GM12878 (cell line): ENCODE measurements around the gene RORC. TPM values are rescaled to one million over a fixed set of nuclear protein-coding genes. Genes with fewer than 3 reads are reported as not detected.

ENCODE experiments used
- EED ChIP-seq: sonication (generic); IDR thresholded peaks from 2 replicates; pipeline ENCODE4 v1.6.1; 2016; ENCODE audit warnings: antibody characterized with exemption, low read depth
- FOXM1 ChIP-seq: IDR thresholded peaks from 2 replicates; pipeline ENCODE4 v1.6.1; 2012; ENCODE audit warnings: low read depth, mild to moderate bottlenecking, inconsistent platforms, low read length, moderate library complexity
- GABPA ChIP-seq: IDR thresholded peaks from 2 replicates; pipeline ENCODE4 v1.6.1; 2014; ENCODE audit warnings: antibody characterized with exemption, low read depth, mild to moderate bottlenecking, inconsistent platforms
- ZNF592 ChIP-seq: fragments of 450-650 bp; IDR thresholded peaks from 2 replicates; pipeline ENCODE4 v1.6.1; 2017; ENCODE audit warnings: mild to moderate bottlenecking, moderate library complexity
- polyA plus RNA-seq, 11 experiments: library from polyadenylated mRNA; depleted of rRNA in 4 of 11; unstranded in 6 of 11; stranded (reverse) in 5 of 11; fragments of >200 nt; fragmentation: Nextera tagmentation in 4 of 11; fragmentation: Illumina TruSeq in 1 of 11; extraction: Ambion mirVana in 4 of 11; extraction: Trizol in 1 of 11; gene quantifications; 1 replicate in 1 of 11; 2 replicates in 10 of 11; pipeline versions ENCODE4 v1.2.1 to v1.2.3, GENCODE V29; 2011 to 2016; ENCODE audit warnings: inconsistent platforms in 2 of 11, missing spikeins in 2 of 11, low read depth in 1 of 11
- total RNA-seq, 4 experiments: library from RNA; depleted of rRNA in 3 of 4; stranded (reverse); fragments of >200 nt in 3 of 4; fragmentation: Illumina TruSeq in 1 of 4; extraction: Trizol in 1 of 4; gene quantifications; 2 replicates each; pipeline versions ENCODE4 v1.2.1 to v1.2.3, GENCODE V29; 2013 to 2021
- TF ChIP-seq, protein P1 (sequence below): IDR thresholded peaks from 2 replicates; pipeline ENCODE4 v1.6.1; 2012; ENCODE audit warnings: improper control_type of control experiment, low read depth, low read length; ENCODE audit not compliant: insufficient replicate concordance
- TF ChIP-seq, protein P2 (sequence below): fragments of 450-650 bp; IDR thresholded peaks from 2 replicates; pipeline ENCODE4 v1.6.1; 2017; ENCODE audit warnings: low read depth, mild to moderate bottlenecking, moderate library complexity

The RORC gene
- total and polyA plus RNA-seq, 10 of the 15 experiments (the other 5 are each of a cell fraction or from before 2014, with no cell fraction given), result not detected

GRCh38 chr1:151798571-151798970 lies 33.0 kb downstream of the RORC start (continued):
- TF ChIP-seq, protein P1, sequence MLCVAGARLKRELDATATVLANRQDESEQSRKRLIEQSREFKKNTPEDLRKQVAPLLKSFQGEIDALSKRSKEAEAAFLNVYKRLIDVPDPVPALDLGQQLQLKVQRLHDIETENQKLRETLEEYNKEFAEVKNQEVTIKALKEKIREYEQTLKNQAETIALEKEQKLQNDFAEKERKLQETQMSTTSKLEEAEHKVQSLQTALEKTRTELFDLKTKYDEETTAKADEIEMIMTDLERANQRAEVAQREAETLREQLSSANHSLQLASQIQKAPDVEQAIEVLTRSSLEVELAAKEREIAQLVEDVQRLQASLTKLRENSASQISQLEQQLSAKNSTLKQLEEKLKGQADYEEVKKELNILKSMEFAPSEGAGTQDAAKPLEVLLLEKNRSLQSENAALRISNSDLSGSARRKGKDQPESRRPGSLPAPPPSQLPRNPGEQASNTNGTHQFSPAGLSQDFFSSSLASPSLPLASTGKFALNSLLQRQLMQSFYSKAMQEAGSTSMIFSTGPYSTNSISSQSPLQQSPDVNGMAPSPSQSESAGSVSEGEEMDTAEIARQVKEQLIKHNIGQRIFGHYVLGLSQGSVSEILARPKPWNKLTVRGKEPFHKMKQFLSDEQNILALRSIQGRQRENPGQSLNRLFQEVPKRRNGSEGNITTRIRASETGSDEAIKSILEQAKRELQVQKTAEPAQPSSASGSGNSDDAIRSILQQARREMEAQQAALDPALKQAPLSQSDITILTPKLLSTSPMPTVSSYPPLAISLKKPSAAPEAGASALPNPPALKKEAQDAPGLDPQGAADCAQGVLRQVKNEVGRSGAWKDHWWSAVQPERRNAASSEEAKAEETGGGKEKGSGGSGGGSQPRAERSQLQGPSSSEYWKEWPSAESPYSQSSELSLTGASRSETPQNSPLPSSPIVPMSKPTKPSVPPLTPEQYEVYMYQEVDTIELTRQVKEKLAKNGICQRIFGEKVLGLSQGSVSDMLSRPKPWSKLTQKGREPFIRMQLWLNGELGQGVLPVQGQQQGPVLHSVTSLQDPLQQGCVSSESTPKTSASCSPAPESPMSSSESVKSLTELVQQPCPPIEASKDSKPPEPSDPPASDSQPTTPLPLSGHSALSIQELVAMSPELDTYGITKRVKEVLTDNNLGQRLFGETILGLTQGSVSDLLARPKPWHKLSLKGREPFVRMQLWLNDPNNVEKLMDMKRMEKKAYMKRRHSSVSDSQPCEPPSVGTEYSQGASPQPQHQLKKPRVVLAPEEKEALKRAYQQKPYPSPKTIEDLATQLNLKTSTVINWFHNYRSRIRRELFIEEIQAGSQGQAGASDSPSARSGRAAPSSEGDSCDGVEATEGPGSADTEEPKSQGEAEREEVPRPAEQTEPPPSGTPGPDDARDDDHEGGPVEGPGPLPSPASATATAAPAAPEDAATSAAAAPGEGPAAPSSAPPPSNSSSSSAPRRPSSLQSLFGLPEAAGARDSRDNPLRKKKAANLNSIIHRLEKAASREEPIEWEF, result no peak
- no peak for TF ChIP-seq FOXM1
- TF ChIP-seq EED, result no peak
- TF ChIP-seq, protein P2, sequence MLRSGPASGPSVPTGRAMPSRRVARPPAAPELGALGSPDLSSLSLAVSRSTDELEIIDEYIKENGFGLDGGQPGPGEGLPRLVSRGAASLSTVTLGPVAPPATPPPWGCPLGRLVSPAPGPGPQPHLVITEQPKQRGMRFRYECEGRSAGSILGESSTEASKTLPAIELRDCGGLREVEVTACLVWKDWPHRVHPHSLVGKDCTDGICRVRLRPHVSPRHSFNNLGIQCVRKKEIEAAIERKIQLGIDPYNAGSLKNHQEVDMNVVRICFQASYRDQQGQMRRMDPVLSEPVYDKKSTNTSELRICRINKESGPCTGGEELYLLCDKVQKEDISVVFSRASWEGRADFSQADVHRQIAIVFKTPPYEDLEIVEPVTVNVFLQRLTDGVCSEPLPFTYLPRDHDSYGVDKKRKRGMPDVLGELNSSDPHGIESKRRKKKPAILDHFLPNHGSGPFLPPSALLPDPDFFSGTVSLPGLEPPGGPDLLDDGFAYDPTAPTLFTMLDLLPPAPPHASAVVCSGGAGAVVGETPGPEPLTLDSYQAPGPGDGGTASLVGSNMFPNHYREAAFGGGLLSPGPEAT, result no peak
- no peak for TF ChIP-seq ZNF592
- no peak for TF ChIP-seq GABPA
- TF ChIP-seq, all 136 proteins: peak for 0
